Measurements from ENCODE around the gene ARHGAP44.

The ARHGAP44 gene

GRCh38 chr17:12883472-12883871 lies 94.2 kb downstream of the ARHGAP44 start:
- H3K9ac ChIP-seq (ENCODE audit: low read depth, low read length) = no peak overlapping the region
- H3K4me3 ChIP-seq (ENCODE audit: low read depth in 1 of 2, low read length in 2 of 2) = no peak overlapping the region; a peak in 1 of 4 replicates
- DNase-seq (no peak), ATAC-seq (ENCODE audit: insufficient read depth, low read depth) (no peak)
- no peaks in the 10 kb centered on the region for H3K36me3 ChIP-seq (ENCODE audit: insufficient read depth, low read length)
- H3K27ac ChIP-seq (ENCODE audit: low read length) = no peak overlapping the region
- H4K20me1 ChIP-seq (ENCODE audit: insufficient read depth, low read length) = no peaks in the 10 kb centered on the region
- TF ChIP-seq EZH2 (IDR thresholded peaks at IDR 0.05; ENCODE audit: borderline replicate concordance, low read depth, low read length, severe bottlenecking) (no peak), CTCF (IDR thresholded peaks at IDR 0.05; ENCODE audit: borderline replicate concordance, extremely low read depth, low read length, poor library complexity, severe bottlenecking) (no peak)
- H3K79me2 ChIP-seq (ENCODE audit: insufficient read depth, low read length) = no peaks in the 10 kb centered on the region
- H2AFZ ChIP-seq (ENCODE audit: low read depth, low read length) = no peak overlapping the region
- no peaks in the 10 kb centered on the region for H3K9me3 ChIP-seq (ENCODE audit: insufficient read depth, low read length, severe bottlenecking)
- H3K4me2 ChIP-seq (ENCODE audit: insufficient read depth, low read length) = no peak overlapping the region
- H3K27me3 ChIP-seq (ENCODE audit: insufficient read depth, low read length, poor library complexity) = no peaks in the 10 kb centered on the region
- H3K4me1 ChIP-seq (ENCODE audit: insufficient read depth, low read length) = no peaks in the 10 kb centered on the region

- no peaks in the 10 kb centered on the region for H3K4me1 ChIP-seq (ENCODE audit: insufficient read depth, low read length)
- H3K9ac ChIP-seq (ENCODE audit: low read depth, low read length) = no peak overlapping the region
- H4K20me1 ChIP-seq (ENCODE audit: insufficient read depth, low read length) = no peaks in the 10 kb centered on the region
- no peak overlapping the region for H3K4me3 ChIP-seq (ENCODE audit: low read depth in 1 of 2, low read length in 2 of 2)
- H3K4me2 ChIP-seq (ENCODE audit: insufficient read depth, low read length) = no peak overlapping the region
- H3K36me3 ChIP-seq (ENCODE audit: insufficient read depth, low read length) = no peaks in the 10 kb centered on the region
- ATAC-seq (ENCODE audit: insufficient read depth, low read depth) = no peak
- no peaks in the 10 kb centered on the region for H3K79me2 ChIP-seq (ENCODE audit: insufficient read depth, low read length)
- no peak for DNase-seq
- no peak overlapping the region for H2AFZ ChIP-seq (ENCODE audit: low read depth, low read length)
- H3K27me3 ChIP-seq (ENCODE audit: insufficient read depth, low read length, poor library complexity) = no peaks in the 10 kb centered on the region
- no peaks in the 10 kb centered on the region for H3K9me3 ChIP-seq (ENCODE audit: insufficient read depth, low read length, severe bottlenecking)
- TF ChIP-seq CTCF (IDR thresholded peaks at IDR 0.05; ENCODE audit: borderline replicate concordance, extremely low read depth, low read length, poor library complexity, severe bottlenecking) (no peak), EZH2 (IDR thresholded peaks at IDR 0.05; ENCODE audit: borderline replicate concordance, low read depth, low read length, severe bottlenecking) (no peak)
- no peak overlapping the region for H3K27ac ChIP-seq (ENCODE audit: low read length)
These were observed 97.8 kb downstream of the ARHGAP44 start for GRCh38 chr17:12887088-12887487.

GRCh38 chr17:12896180-12896785 lies 107.0 kb downstream of the ARHGAP44 start:
- no peaks in the 10 kb centered on the region for H3K36me3 ChIP-seq (ENCODE audit: insufficient read depth, low read length)
- no peak overlapping the region for H3K4me3 ChIP-seq (ENCODE audit: low read depth in 1 of 2, low read length in 2 of 2)
- H3K9ac ChIP-seq (ENCODE audit: low read depth, low read length) = no peak overlapping the region
- H3K79me2 ChIP-seq (ENCODE audit: insufficient read depth, low read length) = no peaks in the 10 kb centered on the region
- DNase-seq (no peak), ATAC-seq (ENCODE audit: insufficient read depth, low read depth) (no peak)
- no peaks in the 10 kb centered on the region for H3K27me3 ChIP-seq (ENCODE audit: insufficient read depth, low read length, poor library complexity)
- no peaks in the 10 kb centered on the region for H3K4me1 ChIP-seq (ENCODE audit: insufficient read depth, low read length)
- H3K9me3 ChIP-seq (ENCODE audit: insufficient read depth, low read length, severe bottlenecking) = peaks cover 8% of the 10 kb centered on the region
- no peak overlapping the region for H3K4me2 ChIP-seq (ENCODE audit: insufficient read depth, low read length)
- H3K27ac ChIP-seq (ENCODE audit: low read length) = no peak overlapping the region
- H4K20me1 ChIP-seq (ENCODE audit: insufficient read depth, low read length) = no peaks in the 10 kb centered on the region
- no peak overlapping the region for H2AFZ ChIP-seq (ENCODE audit: low read depth, low read length)
- TF ChIP-seq EZH2 (IDR thresholded peaks at IDR 0.05; ENCODE audit: borderline replicate concordance, low read depth, low read length, severe bottlenecking) (no peak), CTCF (IDR thresholded peaks at IDR 0.05; ENCODE audit: borderline replicate concordance, extremely low read depth, low read length, poor library complexity, severe bottlenecking) (no peak)
